Hematopoietic multipotent progenitor cell treated with erythropoietin and hydrocortisone succinate and interleukin-3 and kit ligand, for 17 days (in vitro differentiated cells): Measurements from ENCODE around the gene RNF40.

Experiments
- DNase-seq: peaks from one replicate; pipeline ENCODE4 v3.0.0-alpha.2; 2015; ENCODE audit warnings: low spot score

The RNF40 gene

GRCh38 chr16:30761928-30762902 is at the start of gene RNF40, which contains the start of gene CFAP119:
Gene RNF40 (plus strand): TSS chr16:30762322. CDS start chr16:30762546, 224 bp downstream.
Gene CFAP119 (minus strand): TSS chr16:30762062. CDS start chr16:30761748, 314 bp downstream.
- peak; percentile 92 for DNase-seq

GRCh38 chr16:30715750-30716445 is 46.2 kb upstream of the RNF40 start:
- no peak for DNase-seq

- DNase-seq, result no peak
These were observed 42.0 kb upstream of the RNF40 start for GRCh38 chr16:30720086-30720485.

GRCh38 chr16:30720694-30721093 is 41.4 kb upstream of the RNF40 start:
- no peak for DNase-seq

GRCh38 chr16:30721167-30721566 is 41.0 kb upstream of the RNF40 start:
- DNase-seq, result no peak

GRCh38 chr16:30721606-30722005 is 40.5 kb upstream of the RNF40 start:
- no peak for DNase-seq

- no peak for DNase-seq
These were observed 39.7 kb upstream of the RNF40 start for GRCh38 chr16:30722443-30722842.

- DNase-seq, result no peak
These were observed 39.2 kb upstream of the RNF40 start for GRCh38 chr16:30722916-30723315.

- no peak for DNase-seq
These were observed 38.3 kb upstream of the RNF40 start for GRCh38 chr16:30723725-30724355.

- DNase-seq, result no peak
These were observed 37.3 kb upstream of the RNF40 start for GRCh38 chr16:30724641-30725417.

- DNase-seq, result no peak
These were observed 36.7 kb upstream of the RNF40 start for GRCh38 chr16:30725418-30725792.

GRCh38 chr16:30728321-30728720 is 33.8 kb upstream of the RNF40 start:
- no peak for DNase-seq

GRCh38 chr16:30728899-30729672 is 33.0 kb upstream of the RNF40 start:
- no peak for DNase-seq

GRCh38 chr16:30731411-30731810 is 30.7 kb upstream of the RNF40 start:
- no peak for DNase-seq

- DNase-seq, result no peak
These were observed 24.9 kb upstream of the RNF40 start for GRCh38 chr16:30736995-30737793.

GRCh38 chr16:30737794-30738648 is 24.1 kb upstream of the RNF40 start:
- no peak for DNase-seq

- DNase-seq, result no peak
These were observed 22.9 kb upstream of the RNF40 start for GRCh38 chr16:30738984-30739951.
